OCI-LY1 (cell line): ENCODE results near the gene RRAS2.

Experiments
- CTCF ChIP-seq: fragments of 200-600 bp; sonication (generic), shearing (Covaris generic); IDR thresholded peaks from 2 replicates; pipeline ENCODE4 v1.5.1; 2017; ENCODE audit warnings: mild to moderate bottlenecking, antibody characterized with exemption, low read length, moderate library complexity, mixed read lengths
- EZH2 ChIP-seq: fragments of 200-600 bp; sonication (generic), shearing (Covaris generic); IDR thresholded peaks from 2 replicates; pipeline ENCODE4 v1.8.0; 2017; ENCODE audit warnings: borderline replicate concordance, mixed run types, mild to moderate bottlenecking, antibody characterized with exemption, low read length, moderate library complexity, mixed read lengths

- TF ChIP-seq CTCF = no peak; the same call in 1 of the 2 replicates
- TF ChIP-seq EZH2 = no peak
Measured at GRCh38 chr11:14259186-14259784, 99.7 kb downstream of the RRAS2 start.
